Neural progenitor cell (in vitro differentiated cells): ENCODE measurements around the gene TIMP2.

Experiments used
- EZH2phosphoT487 ChIP-seq: fragments of 200-600 bp; sonication (generic); IDR thresholded peaks from 2 replicates; pipeline ENCODE4 v1.6.1; 2017; ENCODE audit warnings: antibody characterized with exemption
- TF ChIP-seq, protein P1 (sequence below): fragments of 200-600 bp; sonication (generic); IDR thresholded peaks from 2 replicates; pipeline ENCODE4 v1.5.1; 2017; ENCODE audit warnings: antibody characterized with exemption, mild to moderate bottlenecking

DNA sequence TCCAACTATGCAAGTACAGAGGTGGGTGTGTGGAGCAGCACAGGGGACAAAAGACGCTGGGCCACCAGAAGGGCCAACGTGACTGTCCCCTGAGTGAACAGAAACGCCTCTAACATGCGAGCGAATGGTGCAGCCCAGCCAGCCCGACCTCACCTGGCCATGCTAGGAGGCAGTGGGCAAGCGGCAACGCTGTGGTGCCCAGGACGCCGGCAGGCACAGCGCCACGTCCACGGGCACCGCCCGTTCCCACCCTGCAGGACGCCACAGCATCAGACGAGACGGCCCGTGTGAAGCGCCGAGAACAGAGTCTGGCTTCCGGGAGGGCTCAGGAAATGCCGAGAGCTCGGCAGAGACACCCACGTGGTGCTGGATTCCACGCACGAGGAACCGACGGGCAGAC lies 24.4 kb downstream of the TIMP2 start:
- no peak for TF ChIP-seq EZH2phosphoT487
- TF ChIP-seq, protein P1, sequence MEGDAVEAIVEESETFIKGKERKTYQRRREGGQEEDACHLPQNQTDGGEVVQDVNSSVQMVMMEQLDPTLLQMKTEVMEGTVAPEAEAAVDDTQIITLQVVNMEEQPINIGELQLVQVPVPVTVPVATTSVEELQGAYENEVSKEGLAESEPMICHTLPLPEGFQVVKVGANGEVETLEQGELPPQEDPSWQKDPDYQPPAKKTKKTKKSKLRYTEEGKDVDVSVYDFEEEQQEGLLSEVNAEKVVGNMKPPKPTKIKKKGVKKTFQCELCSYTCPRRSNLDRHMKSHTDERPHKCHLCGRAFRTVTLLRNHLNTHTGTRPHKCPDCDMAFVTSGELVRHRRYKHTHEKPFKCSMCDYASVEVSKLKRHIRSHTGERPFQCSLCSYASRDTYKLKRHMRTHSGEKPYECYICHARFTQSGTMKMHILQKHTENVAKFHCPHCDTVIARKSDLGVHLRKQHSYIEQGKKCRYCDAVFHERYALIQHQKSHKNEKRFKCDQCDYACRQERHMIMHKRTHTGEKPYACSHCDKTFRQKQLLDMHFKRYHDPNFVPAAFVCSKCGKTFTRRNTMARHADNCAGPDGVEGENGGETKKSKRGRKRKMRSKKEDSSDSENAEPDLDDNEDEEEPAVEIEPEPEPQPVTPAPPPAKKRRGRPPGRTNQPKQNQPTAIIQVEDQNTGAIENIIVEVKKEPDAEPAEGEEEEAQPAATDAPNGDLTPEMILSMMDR = no peak
